ENCODE results near the gene ADRB2. TPM values are rescaled to one million over a fixed set of nuclear protein-coding genes. Genes with fewer than 3 reads are reported as not detected.
"Not testable (repeated sequence)": the region's sequence is repeated elsewhere in the genome, so short reads cannot be mapped to it uniquely, and the experiment has no call there.

ADRB2 gene
- total RNA-seq, 3 donors from 2014 or later: 0.18 to 0.54 (median 0.26) TPM

- Mint-ChIP-seq H3K36me3 (ENCODE audit: insufficient read depth) (no peaks in the 10 kb centered on the region), H3K4me1 (ENCODE audit: low read depth) (peaks cover 18% of the 10 kb centered on the region), H3K27me3 (ENCODE audit: low read depth) (peaks cover 6% of the 10 kb centered on the region), H3K9me3 (no peaks in the 10 kb centered on the region), H3K4me3 (no peak overlapping the region)
- no peak for ATAC-seq
- DNase-seq: no peak
Measured at GRCh38 chr5:148794729-148795561, 31.5 kb upstream of the ADRB2 start.

- H3K27me3 Mint-ChIP-seq (ENCODE audit: low read depth): peaks cover 11% of the 10 kb centered on the region
- peaks cover 14% of the 10 kb centered on the region for H3K4me1 Mint-ChIP-seq (ENCODE audit: low read depth)
- no peak for ATAC-seq
- no peak overlapping the region for H3K4me3 Mint-ChIP-seq
- H3K36me3 Mint-ChIP-seq (ENCODE audit: insufficient read depth): no peaks in the 10 kb centered on the region
- DNase-seq: no peak
- H3K9me3 Mint-ChIP-seq: no peaks in the 10 kb centered on the region
Measured at GRCh38 chr5:148796936-148797335, 29.5 kb upstream of the ADRB2 start.

- no peaks in the 10 kb centered on the region for H3K36me3 Mint-ChIP-seq (ENCODE audit: insufficient read depth)
- no peak overlapping the region for H3K4me3 Mint-ChIP-seq
- peaks cover 6% of the 10 kb centered on the region for H3K9me3 Mint-ChIP-seq
- ATAC-seq: no peak
- peaks cover 19% of the 10 kb centered on the region for H3K4me1 Mint-ChIP-seq (ENCODE audit: low read depth)
- DNase-seq: no peak
- H3K27me3 Mint-ChIP-seq (ENCODE audit: low read depth): peaks cover 11% of the 10 kb centered on the region
Measured at GRCh38 chr5:148798786-148799185, 27.6 kb upstream of the ADRB2 start.

GRCh38 chr5:148799737-148800527 is 26.5 kb upstream of the ADRB2 start:
- no peak for DNase-seq

GRCh38 chr5:148801682-148802276 is 24.6 kb upstream of the ADRB2 start:
- ATAC-seq: no peak
- Mint-ChIP-seq H3K4me3 (no peak overlapping the region), H3K9me3 (peaks cover 6% of the 10 kb centered on the region), H3K36me3 (ENCODE audit: insufficient read depth) (no peaks in the 10 kb centered on the region), H3K27me3 (ENCODE audit: low read depth) (peaks cover 7% of the 10 kb centered on the region), H3K4me1 (ENCODE audit: low read depth) (peaks cover 37% of the 10 kb centered on the region)
- DNase-seq: no peak

More at GRCh38 chr5:148799737-148800527, 26.5 kb upstream of the ADRB2 start:
- H3K27me3 Mint-ChIP-seq (ENCODE audit: low read depth): peaks cover 11% of the 10 kb centered on the region
- ATAC-seq: peak; percentile 75 to 77
- H3K4me1 Mint-ChIP-seq (ENCODE audit: low read depth): peaks cover 22% of the 10 kb centered on the region
- H3K36me3 Mint-ChIP-seq (ENCODE audit: insufficient read depth): no peaks in the 10 kb centered on the region
- H3K4me3 Mint-ChIP-seq: no peak overlapping the region
- H3K9me3 Mint-ChIP-seq: peaks cover 6% of the 10 kb centered on the region

- not testable (repeated sequence) for H3K4me3 Mint-ChIP-seq, DNase-seq
- ATAC-seq: peak; percentile 44 to 71
Measured at GRCh38 chr5:148803451-148803850, 23.0 kb upstream of the ADRB2 start.

GRCh38 chr5:148804393-148804792 is 22.0 kb upstream of the ADRB2 start:
- no peak overlapping the region for H3K4me3 Mint-ChIP-seq
- no peaks in the 10 kb centered on the region for H3K36me3 Mint-ChIP-seq (ENCODE audit: insufficient read depth)
- peaks cover 5% of the 10 kb centered on the region for H3K27me3 Mint-ChIP-seq (ENCODE audit: low read depth)
- H3K9me3 Mint-ChIP-seq: peaks cover 6% of the 10 kb centered on the region
- H3K4me1 Mint-ChIP-seq (ENCODE audit: low read depth): peaks cover 51% of the 10 kb centered on the region
- DNase-seq (no peak), ATAC-seq (no peak)

More at GRCh38 chr5:148803451-148803850, 23.0 kb upstream of the ADRB2 start:
- H3K27me3 Mint-ChIP-seq (ENCODE audit: low read depth); H3K36me3 Mint-ChIP-seq (ENCODE audit: insufficient read depth); H3K9me3 Mint-ChIP-seq: not testable (repeated sequence)
- peaks cover 45% of the 10 kb centered on the region for H3K4me1 Mint-ChIP-seq (ENCODE audit: low read depth)

- Mint-ChIP-seq H3K9me3 (peaks cover 6% of the 10 kb centered on the region), H3K36me3 (ENCODE audit: insufficient read depth) (no peaks in the 10 kb centered on the region), H3K27me3 (ENCODE audit: low read depth) (peaks cover 5% of the 10 kb centered on the region), H3K4me3 (no peak overlapping the region), H3K4me1 (ENCODE audit: low read depth) (peaks cover 51% of the 10 kb centered on the region)
- DNase-seq (no peak), ATAC-seq (peak; percentile 30 to 33)
Measured at GRCh38 chr5:148805326-148806290, 20.8 kb upstream of the ADRB2 start.

GRCh38 chr5:148806520-148806931 is 19.9 kb upstream of the ADRB2 start:
- no peaks in the 10 kb centered on the region for H3K36me3 Mint-ChIP-seq (ENCODE audit: insufficient read depth)
- peaks cover 6% of the 10 kb centered on the region for H3K9me3 Mint-ChIP-seq
- H3K4me3 Mint-ChIP-seq: no peak overlapping the region
- DNase-seq (no peak), ATAC-seq (no peak)
- H3K4me1 Mint-ChIP-seq (ENCODE audit: low read depth): peaks cover 54% of the 10 kb centered on the region
- H3K27me3 Mint-ChIP-seq (ENCODE audit: low read depth): peaks cover 2% of the 10 kb centered on the region

- no peaks in the 10 kb centered on the region for H3K27me3 Mint-ChIP-seq (ENCODE audit: low read depth)
- peaks cover 5% of the 10 kb centered on the region for H3K9me3 Mint-ChIP-seq
- no peak for DNase-seq
- no peaks in the 10 kb centered on the region for H3K36me3 Mint-ChIP-seq (ENCODE audit: insufficient read depth)
- ATAC-seq: no peak
- no peak overlapping the region for H3K4me3 Mint-ChIP-seq
- peaks cover 59% of the 10 kb centered on the region for H3K4me1 Mint-ChIP-seq (ENCODE audit: low read depth)
Measured at GRCh38 chr5:148807851-148808250, 18.6 kb upstream of the ADRB2 start.

GRCh38 chr5:148808864-148809642 is 17.4 kb upstream of the ADRB2 start:
- Mint-ChIP-seq H3K9me3 (no peaks in the 10 kb centered on the region), H3K36me3 (ENCODE audit: insufficient read depth) (no peaks in the 10 kb centered on the region), H3K4me1 (ENCODE audit: low read depth) (peaks cover 51% of the 10 kb centered on the region), H3K4me3 (peak overlapping the region; percentile 87), H3K27me3 (ENCODE audit: low read depth) (no peaks in the 10 kb centered on the region)
- ATAC-seq: peak; percentile 87 to 88
- DNase-seq: no peak

GRCh38 chr5:148809781-148810524 is 16.5 kb upstream of the ADRB2 start:
- Mint-ChIP-seq H3K4me1 (ENCODE audit: low read depth) (peaks cover 51% of the 10 kb centered on the region), H3K4me3 (peak overlapping the region; percentile 87), H3K27me3 (ENCODE audit: low read depth) (no peaks in the 10 kb centered on the region), H3K9me3 (no peaks in the 10 kb centered on the region), H3K36me3 (ENCODE audit: insufficient read depth) (no peaks in the 10 kb centered on the region)
- no peak for DNase-seq
- ATAC-seq: no peak
